Sigmoid colon (tissue), 7 donors: Measurements from ENCODE around the gene SOX13. TPM values are rescaled to one million over a fixed set of nuclear protein-coding genes. Genes with fewer than 3 reads are reported as not detected.

Experiments
- DNase-seq: peaks from one replicate; pipeline ENCODE4 v3.0.0-alpha.2; 2019
- H3K27ac ChIP-seq, 4 donors: fragments of 200-600 bp; sonication (generic); one replicate each; pipeline ENCODE4 v1.5.1; 2016 to 2019; ENCODE audit warnings: mild to moderate bottlenecking in 1 of 4
- H3K27me3 ChIP-seq, 3 donors: fragments of 200-600 bp; sonication (generic); one replicate each; pipeline ENCODE4 v1.5.1; 2019; ENCODE audit warnings: mild to moderate bottlenecking in 1 of 3
- H3K36me3 ChIP-seq, 4 donors: fragments of 200-600 bp; sonication (generic); one replicate each; pipeline ENCODE4 v1.5.1; 2016 to 2019
- H3K4me1 ChIP-seq, 4 donors: fragments of 200-600 bp; sonication (generic); one replicate each; pipeline ENCODE4 v1.5.1; 2017 to 2019
- H3K4me3 ChIP-seq, 4 donors: fragments of 200-600 bp; sonication (generic); one replicate each; pipeline ENCODE4 v1.5.1; 2017 to 2019; ENCODE audit warnings: mild to moderate bottlenecking in 2 of 4, moderate library complexity in 1 of 4
- H3K9me3 ChIP-seq, 4 donors: fragments of 200-600 bp in 3 of 4; sonication (generic) in 3 of 4; one replicate each; pipeline versions ENCODE4 v1.5.1 to v1.6.1; 2013 to 2019
- CTCF ChIP-seq, 4 experiments: fragments of 450-650 bp in 3 of 4; fragments of 200-600 bp in 1 of 4; IDR thresholded peaks; one replicate each; pipeline ENCODE4 v1.5.1; 2016 to 2019; ENCODE audit warnings: antibody characterized with exemption in 4 of 4, mild to moderate bottlenecking in 3 of 4, moderate library complexity in 2 of 4
- EP300 ChIP-seq, 4 donors: sonication (generic); formaldehyde crosslinking; IDR thresholded peaks; one replicate each; pipeline ENCODE4 v1.6.1; 2017; ENCODE audit warnings: antibody characterized with exemption in 4 of 4
- POLR2A ChIP-seq, 2 donors: fragments of 450-650 bp; IDR thresholded peaks; one replicate each; pipeline ENCODE4 v1.6.1; 2016; ENCODE audit warnings: antibody characterized with exemption in 2 of 2, mild to moderate bottlenecking in 2 of 2, moderate library complexity in 2 of 2
- POLR2AphosphoS5 ChIP-seq, 4 donors: sonication (generic); formaldehyde crosslinking; IDR thresholded peaks; one replicate each; pipeline ENCODE4 v1.6.1; 2017; ENCODE audit warnings: antibody characterized with exemption in 4 of 4
- WGBS, 2 donors: extraction: QIAGEN DNeasy Blood & Tissue Kit; methylation state at CpG; one replicate each; pipeline ENCODE4 v1.1.7; 2013; 5-methylcytosine and 5-hydroxymethylcytosine counted together
- intact Hi-C: fragments of 100-400 bp; cut with DNase I; formaldehyde crosslinking; loops from one replicate; pipeline ENCODE4 v1.15.1; 2023
- polyA plus RNA-seq, 3 donors: library from polyadenylated mRNA; stranded (reverse); fragments of 200-250 nt; gene quantifications; one replicate each; pipeline ENCODE4 v1.2.3, GENCODE V29; 2013
- total RNA-seq, 4 donors: library from RNA; depleted of rRNA; stranded (reverse); fragments of >200 nt; gene quantifications; one replicate each; pipeline ENCODE4 v1.1.0, GENCODE V29; 2016
- donor health status: healthy with polysubstance abuse.
- donor health status: Bipolar disorder and iron deficiency.
- donor health status: healthy.

Gene SOX13
- total and polyA plus RNA-seq, 7 donors: 9.6 to 58.4 (median 28.5) TPM

- TF ChIP-seq POLR2AphosphoS5 (IDR thresholded peaks at IDR 0.05) (no peak), EP300 (IDR thresholded peaks at IDR 0.05) (no peak)
- Histone ChIP-seq H3K36me3 (no peaks in the 10 kb centered on the region), H3K9me3 (no peaks in the 10 kb centered on the region), H3K4me3 (no peak overlapping the region), H3K27ac (peak overlapping the region in 3 of 4 donors; percentile 36 to 64 (median 44)), H3K4me1 (peaks cover 0 to 69% (median 57%) of the 10 kb centered on the region in 4 donors), H3K27me3 (no peaks in the 10 kb centered on the region)
- intact Hi-C loops: no loop called here
- DNase-seq: no peak
- 46 to 50% methylated on average over 14 of the region's 14 CpGs for WGBS, 2 donors
Measured at GRCh38 chr1:204104331-204105130, 31.6 kb downstream of the SOX13 start.

GRCh38 chr1:204105131-204105515, 32.2 kb downstream of the SOX13 start:
- TF ChIP-seq POLR2A (IDR thresholded peaks at IDR 0.05): no peak
- no peak for TF ChIP-seq EP300 (IDR thresholded peaks at IDR 0.05)
- TF ChIP-seq POLR2AphosphoS5 (IDR thresholded peaks at IDR 0.05): no peak
- no peak for TF ChIP-seq CTCF (IDR thresholded peaks at IDR 0.05)
- no peaks in the 10 kb centered on the region for H3K36me3 ChIP-seq
- H3K4me1 ChIP-seq: peaks cover 0 to 63% (median 57%) of the 10 kb centered on the region in 4 donors
- no peak overlapping the region for H3K4me3 ChIP-seq
- peak overlapping the region in 1 of 4 donors; percentile 64 for H3K27ac ChIP-seq
- H3K9me3 ChIP-seq: no peaks in the 10 kb centered on the region
- 71 to 91% methylated on average over 6 of the region's 6 CpGs for WGBS, 2 donors
- intact Hi-C loops: no loop called here
- no peak for DNase-seq
- no peaks in the 10 kb centered on the region for H3K27me3 ChIP-seq

- H3K27ac ChIP-seq: no peak overlapping the region
- peaks cover 0 to 54% (median 52%) of the 10 kb centered on the region in 4 donors for H3K4me1 ChIP-seq
- no peaks in the 10 kb centered on the region for H3K36me3 ChIP-seq
- intact Hi-C loops: no loop called here
- no peak for DNase-seq
- no peaks in the 10 kb centered on the region for H3K27me3 ChIP-seq
- 96 to 100% methylated on average over 1 of the region's 1 CpG for WGBS, 2 donors
- no peak overlapping the region for H3K4me3 ChIP-seq
- no peak for TF ChIP-seq POLR2AphosphoS5 (IDR thresholded peaks at IDR 0.05)
- no peak for TF ChIP-seq CTCF (IDR thresholded peaks at IDR 0.05)
- TF ChIP-seq EP300 (IDR thresholded peaks at IDR 0.05): no peak
- TF ChIP-seq POLR2A (IDR thresholded peaks at IDR 0.05): no peak
- H3K9me3 ChIP-seq: no peaks in the 10 kb centered on the region
Measured at GRCh38 chr1:204106825-204107224, 33.9 kb downstream of the SOX13 start.

- TF ChIP-seq POLR2A (IDR thresholded peaks at IDR 0.05) (no peak), POLR2AphosphoS5 (IDR thresholded peaks at IDR 0.05) (no peak), CTCF (IDR thresholded peaks at IDR 0.05) (no peak), EP300 (IDR thresholded peaks at IDR 0.05) (no peak)
- DNase-seq: no peak
- WGBS, 2 donors: 93% methylated on average over 2 of the region's 2 CpGs
- Histone ChIP-seq H3K36me3 (peaks cover 0 to 1% (median 0%) of the 10 kb centered on the region in 4 donors), H3K9me3 (no peaks in the 10 kb centered on the region), H3K27me3 (no peaks in the 10 kb centered on the region), H3K4me1 (peaks cover 0 to 44% (median 42%) of the 10 kb centered on the region in 4 donors), H3K4me3 (no peak overlapping the region), H3K27ac (no peak overlapping the region)
- intact Hi-C loops: no loop called here
Measured at GRCh38 chr1:204107892-204108291, 35.0 kb downstream of the SOX13 start.

GRCh38 chr1:204108312-204109141, 35.6 kb downstream of the SOX13 start:
- peaks cover 0 to 5% (median 0%) of the 10 kb centered on the region in 4 donors for H3K36me3 ChIP-seq
- H3K27me3 ChIP-seq: no peaks in the 10 kb centered on the region
- H3K4me1 ChIP-seq: peaks cover 0 to 40% (median 35%) of the 10 kb centered on the region in 4 donors
- no peak for DNase-seq
- H3K9me3 ChIP-seq: no peaks in the 10 kb centered on the region
- intact Hi-C loops: no loop called here
- peak overlapping the region in 1 of 4 donors; percentile 21 for H3K27ac ChIP-seq
- TF ChIP-seq POLR2AphosphoS5 (IDR thresholded peaks at IDR 0.05) (no peak), EP300 (IDR thresholded peaks at IDR 0.05) (no peak), POLR2A (IDR thresholded peaks at IDR 0.05) (no peak), CTCF (IDR thresholded peaks at IDR 0.05) (no peak)
- no peak overlapping the region for H3K4me3 ChIP-seq
- 72 to 79% methylated on average over 21 of the region's 21 CpGs for WGBS, 2 donors
